GM23338 (cell line): ENCODE data around the gene SFMBT2.

ENCODE experiments used
- EZH2 ChIP-seq: fragments of 200-600 bp; sonication (generic); IDR thresholded peaks from one replicate; pipeline ENCODE4 v1.8.0; 2017; ENCODE audit warnings: antibody characterized with exemption, mild to moderate bottlenecking, low read depth; ENCODE audit not compliant: unreplicated experiment
- EZH2phosphoT487 ChIP-seq: fragments of 200-600 bp; sonication (generic); IDR thresholded peaks from one replicate; pipeline ENCODE4 v1.8.1; 2018; ENCODE audit warnings: antibody characterized with exemption; ENCODE audit not compliant: unreplicated experiment
- POLR2AphosphoS5 ChIP-seq: IDR thresholded peaks from 2 replicates; pipeline ENCODE4 v1.6.1; 2016; ENCODE audit warnings: antibody characterized with exemption, low read depth
- TF ChIP-seq, protein P1 (sequence below), 2 experiments: fragments of 200-600 bp in 1 of 2; sonication (generic) in 1 of 2; conservative IDR thresholded peaks; 2 replicates each; pipeline versions ENCODE4 v1.5.1 to v1.6.1; 2016 to 2017; ENCODE audit warnings: antibody characterized with exemption in 2 of 2, low read depth in 2 of 2, mild to moderate bottlenecking in 2 of 2, moderate library complexity in 1 of 2
- TF ChIP-seq, protein P2 (sequence below): IDR thresholded peaks from 2 replicates; pipeline ENCODE4 v1.6.1; 2016; ENCODE audit warnings: antibody characterized with exemption

DNA sequence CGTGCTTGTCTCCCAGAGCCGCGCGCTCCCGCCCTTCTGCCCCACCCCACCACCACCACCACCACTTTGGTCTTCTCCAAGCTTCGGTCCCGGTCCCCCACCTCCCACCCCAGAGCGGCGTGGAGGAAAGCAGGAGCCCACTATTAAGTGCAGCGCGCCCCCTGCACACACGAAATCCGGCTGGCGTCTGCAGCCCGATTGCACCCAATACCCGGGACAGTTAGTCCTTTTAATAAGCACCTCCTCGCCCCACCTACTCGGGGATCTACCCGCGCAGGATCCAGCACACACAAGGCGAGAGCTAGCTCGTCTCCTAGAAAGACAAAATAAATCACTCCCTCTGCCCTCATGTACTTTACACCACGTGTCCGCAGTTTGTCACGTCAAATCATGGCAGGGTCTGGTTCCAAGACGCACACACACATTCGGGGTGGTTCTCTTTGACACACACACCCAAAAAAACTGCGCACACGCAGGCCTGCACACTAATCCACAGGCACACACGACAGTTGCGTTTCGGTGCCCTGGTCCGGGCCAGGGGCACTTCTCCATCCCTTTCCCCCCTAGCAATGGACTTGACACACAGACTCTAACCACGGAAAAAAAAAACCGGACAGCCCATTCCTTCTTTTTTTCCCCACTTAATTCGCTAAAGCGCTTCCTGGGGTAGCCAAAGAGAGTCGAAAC, 1.6 kb downstream of the SFMBT2 start:
- TF ChIP-seq EZH2 (peak; percentile 21), POLR2AphosphoS5 (no peak), EZH2phosphoT487 (no peak)
- TF ChIP-seq, protein P1, sequence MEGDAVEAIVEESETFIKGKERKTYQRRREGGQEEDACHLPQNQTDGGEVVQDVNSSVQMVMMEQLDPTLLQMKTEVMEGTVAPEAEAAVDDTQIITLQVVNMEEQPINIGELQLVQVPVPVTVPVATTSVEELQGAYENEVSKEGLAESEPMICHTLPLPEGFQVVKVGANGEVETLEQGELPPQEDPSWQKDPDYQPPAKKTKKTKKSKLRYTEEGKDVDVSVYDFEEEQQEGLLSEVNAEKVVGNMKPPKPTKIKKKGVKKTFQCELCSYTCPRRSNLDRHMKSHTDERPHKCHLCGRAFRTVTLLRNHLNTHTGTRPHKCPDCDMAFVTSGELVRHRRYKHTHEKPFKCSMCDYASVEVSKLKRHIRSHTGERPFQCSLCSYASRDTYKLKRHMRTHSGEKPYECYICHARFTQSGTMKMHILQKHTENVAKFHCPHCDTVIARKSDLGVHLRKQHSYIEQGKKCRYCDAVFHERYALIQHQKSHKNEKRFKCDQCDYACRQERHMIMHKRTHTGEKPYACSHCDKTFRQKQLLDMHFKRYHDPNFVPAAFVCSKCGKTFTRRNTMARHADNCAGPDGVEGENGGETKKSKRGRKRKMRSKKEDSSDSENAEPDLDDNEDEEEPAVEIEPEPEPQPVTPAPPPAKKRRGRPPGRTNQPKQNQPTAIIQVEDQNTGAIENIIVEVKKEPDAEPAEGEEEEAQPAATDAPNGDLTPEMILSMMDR (conservative IDR thresholded peaks at IDR 0.05; ENCODE audit: low read depth in 2 of 2): peak in 1 of 2 experiments; percentile 25; a peak in 1 of 4 replicates
- TF ChIP-seq, protein P2, sequence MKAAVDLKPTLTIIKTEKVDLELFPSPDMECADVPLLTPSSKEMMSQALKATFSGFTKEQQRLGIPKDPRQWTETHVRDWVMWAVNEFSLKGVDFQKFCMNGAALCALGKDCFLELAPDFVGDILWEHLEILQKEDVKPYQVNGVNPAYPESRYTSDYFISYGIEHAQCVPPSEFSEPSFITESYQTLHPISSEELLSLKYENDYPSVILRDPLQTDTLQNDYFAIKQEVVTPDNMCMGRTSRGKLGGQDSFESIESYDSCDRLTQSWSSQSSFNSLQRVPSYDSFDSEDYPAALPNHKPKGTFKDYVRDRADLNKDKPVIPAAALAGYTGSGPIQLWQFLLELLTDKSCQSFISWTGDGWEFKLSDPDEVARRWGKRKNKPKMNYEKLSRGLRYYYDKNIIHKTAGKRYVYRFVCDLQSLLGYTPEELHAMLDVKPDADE: no peak
